OCI-LY3 (cell line): ENCODE results near the gene CUL9.
A peak's percentile ranks its signal among the peaks of the same experiment; 100 is the strongest.

ENCODE experiments used
- H2AFZ ChIP-seq: fragments of 200-600, 300-600 bp; shearing (Covaris generic); 2 replicates; pipeline ENCODE4 v1.6.0; 2014; ENCODE audit warnings: antibody characterized with exemption, low read depth, low read length
- H3K27ac ChIP-seq: fragments of 200-600, 300-600 bp; sonication (generic); 2 replicates; pipeline ENCODE4 v1.5.1; 2014; ENCODE audit warnings: mild to moderate bottlenecking, low read length, moderate library complexity, mixed read lengths
- H3K27me3 ChIP-seq: fragments of 200-600, 300-600 bp; sonication (generic); 2 replicates; pipeline ENCODE4 v1.6.1; 2014; ENCODE audit warnings: low read depth, low read length, mixed read lengths
- H3K36me3 ChIP-seq: fragments of 200-600, 300-600 bp; sonication (generic); replicated peaks from 2 replicates; pipeline ENCODE3; 2014; ENCODE audit warnings: low read depth, low read length, mixed read lengths
- H3K4me1 ChIP-seq: fragments of 300-600, 200-600 bp; sonication (generic); 2 replicates; pipeline ENCODE4 v1.6.1; 2014; ENCODE audit warnings: low read length, mixed read lengths
- H3K4me2 ChIP-seq: fragments of 200-600, 300-600 bp; sonication (generic); 2 replicates; pipeline ENCODE4 v1.6.1; 2014; ENCODE audit warnings: low read length, mixed read lengths
- H3K4me3 ChIP-seq: fragments of 300-600, 200-600 bp; sonication (generic); 2 replicates; pipeline ENCODE4 v1.5.1; 2014; ENCODE audit warnings: antibody characterized with exemption, mild to moderate bottlenecking, low read length, moderate library complexity
- H3K79me2 ChIP-seq: fragments of 300-600, 200-600 bp; shearing (Covaris generic); 2 replicates; pipeline ENCODE4 v1.6.1; 2014; ENCODE audit warnings: mild to moderate bottlenecking, low read length, mixed read lengths
- H3K9ac ChIP-seq: fragments of 300-600, 200-600 bp; shearing (Covaris generic); 2 replicates; pipeline ENCODE4 v1.6.0; 2014; ENCODE audit warnings: mild to moderate bottlenecking, low read length, moderate library complexity
- H3K9me3 ChIP-seq: fragments of 200-600, 300-600 bp; shearing (Covaris generic); 2 replicates; pipeline ENCODE4 v1.6.1; 2014; ENCODE audit warnings: low read length, mixed read lengths; ENCODE audit not compliant: insufficient read depth
- H4K20me1 ChIP-seq: fragments of 200-600, 300-600 bp; sonication (generic); 2 replicates; pipeline ENCODE4 v1.6.1; 2016; ENCODE audit warnings: low read length, mixed read lengths; ENCODE audit not compliant: insufficient read depth
- EZH2phosphoT487 ChIP-seq: fragments of 200-600 bp; shearing (Covaris generic); IDR thresholded peaks from 2 replicates; pipeline ENCODE4 v1.6.1; 2018; ENCODE audit warnings: antibody characterized with exemption, mixed run types, low read depth
- TF ChIP-seq, protein P1 (sequence below): fragments of 200-600, 300-600 bp; sonication (generic); IDR thresholded peaks from 2 replicates; pipeline ENCODE4 v1.5.1; 2014; ENCODE audit warnings: antibody characterized with exemption, low read length, low read depth

Gene CUL9

DNA sequence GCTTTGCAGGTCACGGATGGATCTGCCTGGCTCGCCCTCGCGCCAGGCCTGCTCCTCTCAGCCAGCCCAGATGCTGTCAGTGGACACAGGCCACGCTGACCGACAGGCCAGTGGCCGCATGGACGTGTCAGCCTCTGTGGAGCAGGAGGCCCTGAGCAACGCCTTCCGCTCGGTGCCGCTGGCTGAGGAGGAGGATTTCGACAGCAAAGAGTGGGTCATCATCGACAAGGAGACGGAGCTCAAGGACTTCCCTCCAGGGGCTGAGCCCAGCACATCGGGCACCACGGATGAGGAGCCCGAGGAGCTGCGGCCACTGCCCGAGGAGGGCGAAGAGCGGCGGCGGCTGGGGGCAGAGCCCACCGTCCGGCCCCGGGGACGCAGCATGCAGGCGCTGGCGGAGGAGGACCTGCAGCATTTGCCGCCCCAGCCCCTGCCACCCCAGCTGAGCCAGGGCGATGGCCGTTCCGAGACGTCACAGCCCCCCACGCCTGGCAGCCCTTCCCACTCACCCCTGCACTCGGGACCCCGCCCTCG is 80.9 kb downstream of the CUL9 start:
- H3K4me3 ChIP-seq: no peak overlapping the region
- no peaks in the 10 kb centered on the region for H4K20me1 ChIP-seq
- H3K9ac ChIP-seq: no peak overlapping the region
- H3K27me3 ChIP-seq: no peaks in the 10 kb centered on the region
- H3K4me2 ChIP-seq: no peak overlapping the region
- H3K79me2 ChIP-seq: no peaks in the 10 kb centered on the region
- no peak for TF ChIP-seq EZH2phosphoT487
- TF ChIP-seq, protein P1, sequence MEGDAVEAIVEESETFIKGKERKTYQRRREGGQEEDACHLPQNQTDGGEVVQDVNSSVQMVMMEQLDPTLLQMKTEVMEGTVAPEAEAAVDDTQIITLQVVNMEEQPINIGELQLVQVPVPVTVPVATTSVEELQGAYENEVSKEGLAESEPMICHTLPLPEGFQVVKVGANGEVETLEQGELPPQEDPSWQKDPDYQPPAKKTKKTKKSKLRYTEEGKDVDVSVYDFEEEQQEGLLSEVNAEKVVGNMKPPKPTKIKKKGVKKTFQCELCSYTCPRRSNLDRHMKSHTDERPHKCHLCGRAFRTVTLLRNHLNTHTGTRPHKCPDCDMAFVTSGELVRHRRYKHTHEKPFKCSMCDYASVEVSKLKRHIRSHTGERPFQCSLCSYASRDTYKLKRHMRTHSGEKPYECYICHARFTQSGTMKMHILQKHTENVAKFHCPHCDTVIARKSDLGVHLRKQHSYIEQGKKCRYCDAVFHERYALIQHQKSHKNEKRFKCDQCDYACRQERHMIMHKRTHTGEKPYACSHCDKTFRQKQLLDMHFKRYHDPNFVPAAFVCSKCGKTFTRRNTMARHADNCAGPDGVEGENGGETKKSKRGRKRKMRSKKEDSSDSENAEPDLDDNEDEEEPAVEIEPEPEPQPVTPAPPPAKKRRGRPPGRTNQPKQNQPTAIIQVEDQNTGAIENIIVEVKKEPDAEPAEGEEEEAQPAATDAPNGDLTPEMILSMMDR: no peak
- peaks cover 20% of the 10 kb centered on the region for H3K4me1 ChIP-seq
- H3K9me3 ChIP-seq: no peaks in the 10 kb centered on the region
- no peak overlapping the region for H3K27ac ChIP-seq
- no peaks in the 10 kb centered on the region for H3K36me3 ChIP-seq
- no peak overlapping the region for H2AFZ ChIP-seq

DNA sequence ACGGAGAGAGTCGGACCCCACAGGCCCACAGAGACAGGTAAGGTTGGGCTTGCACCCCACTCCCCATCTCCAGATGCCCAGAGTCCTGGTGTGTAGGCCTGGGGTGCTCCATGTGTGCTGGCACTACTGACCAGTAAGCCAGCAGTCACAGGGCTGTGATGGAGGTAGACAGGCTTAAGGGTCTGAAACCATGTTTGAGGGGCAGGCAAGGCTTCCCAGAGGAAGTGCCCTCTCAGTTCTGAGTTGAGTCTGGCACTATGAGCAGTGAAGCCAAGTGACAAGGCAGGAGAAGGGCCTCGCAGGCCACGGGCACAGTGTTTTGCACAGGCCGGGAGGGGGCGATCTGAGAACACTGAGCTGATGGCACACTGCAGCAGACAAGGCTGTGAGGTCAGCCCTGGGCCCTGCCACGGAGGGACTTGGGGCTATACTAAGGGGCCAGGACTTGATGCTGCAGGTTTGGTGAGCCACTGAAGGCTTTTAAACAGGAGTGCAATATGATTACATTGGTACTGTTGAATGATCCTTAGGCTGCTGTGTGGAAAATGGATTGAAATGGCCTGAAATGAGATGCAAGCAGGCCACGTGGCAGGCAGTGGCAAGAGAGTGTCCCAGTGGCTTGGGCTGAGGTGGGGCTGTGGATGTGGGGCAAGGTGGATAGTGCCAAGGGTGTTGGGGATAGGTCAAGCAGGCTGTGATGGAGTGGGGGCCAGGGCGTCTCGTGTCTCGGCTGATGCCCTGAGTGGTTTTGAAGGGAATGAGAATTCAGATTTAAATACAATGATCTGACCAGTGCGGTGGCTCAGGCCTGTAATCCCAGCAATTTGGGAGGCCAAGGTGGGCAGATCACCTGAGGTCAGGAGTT is 81.5 kb downstream of the CUL9 start:
- Histone ChIP-seq H3K9me3 (no peaks in the 10 kb centered on the region), H3K36me3 (no peaks in the 10 kb centered on the region), H3K9ac (no peak overlapping the region), H3K4me1 (peaks cover 23% of the 10 kb centered on the region), H3K27ac (no peak overlapping the region), H3K4me3 (no peak overlapping the region), H3K4me2 (peak overlapping the region; percentile 23; the same call in 1 of the 2 replicates), H2AFZ (peak overlapping the region; percentile 85), H4K20me1 (no peaks in the 10 kb centered on the region), H3K27me3 (0 out of 2 replicates have a peak, but pooled peaks cover 3% of the 10 kb centered on the region), H3K79me2 (no peaks in the 10 kb centered on the region)
- TF ChIP-seq, protein P1: peak; percentile 98
- no peak for TF ChIP-seq EZH2phosphoT487

DNA sequence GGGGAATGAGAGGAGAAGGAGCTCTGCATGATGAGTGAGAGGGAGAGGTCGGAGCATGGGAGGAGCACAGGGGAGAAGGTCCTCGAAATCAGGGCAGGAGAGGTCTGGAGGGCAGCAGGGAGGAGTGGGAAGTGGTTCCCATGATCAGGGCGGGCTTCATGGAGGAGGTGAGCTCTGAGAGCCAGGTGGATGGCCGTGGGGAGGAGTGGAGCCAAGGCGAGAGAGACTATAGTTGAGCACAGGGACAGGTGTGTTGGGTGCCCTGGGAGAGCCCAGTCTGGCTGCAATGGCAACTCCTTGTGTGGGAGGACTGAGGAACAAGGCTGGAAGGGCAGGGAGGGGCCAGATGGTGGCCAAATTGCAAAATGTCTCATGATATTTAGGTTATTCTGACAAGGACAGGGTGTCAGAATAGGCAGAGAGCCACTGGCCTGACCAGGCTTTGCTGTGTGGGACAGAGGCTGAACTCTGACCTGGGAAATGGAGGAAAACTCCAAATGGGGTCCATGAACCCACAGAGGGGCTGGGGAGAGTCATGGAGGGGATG is 82.7 kb downstream of the CUL9 start:
- no peak overlapping the region for H3K9ac ChIP-seq
- H3K27ac ChIP-seq: no peak overlapping the region
- no peaks in the 10 kb centered on the region for H4K20me1 ChIP-seq
- peaks cover 9% of the 10 kb centered on the region; the same call in 1 of the 2 replicates for H3K27me3 ChIP-seq
- H3K4me1 ChIP-seq: peaks cover 34% of the 10 kb centered on the region
- no peak overlapping the region for H3K4me3 ChIP-seq
- no peak for TF ChIP-seq EZH2phosphoT487
- TF ChIP-seq, protein P1: no peak
- no peaks in the 10 kb centered on the region for H3K79me2 ChIP-seq
- no peaks in the 10 kb centered on the region for H3K9me3 ChIP-seq
- H3K4me2 ChIP-seq: no peak overlapping the region
- H3K36me3 ChIP-seq: no peaks in the 10 kb centered on the region
- H2AFZ ChIP-seq: no peak overlapping the region

DNA sequence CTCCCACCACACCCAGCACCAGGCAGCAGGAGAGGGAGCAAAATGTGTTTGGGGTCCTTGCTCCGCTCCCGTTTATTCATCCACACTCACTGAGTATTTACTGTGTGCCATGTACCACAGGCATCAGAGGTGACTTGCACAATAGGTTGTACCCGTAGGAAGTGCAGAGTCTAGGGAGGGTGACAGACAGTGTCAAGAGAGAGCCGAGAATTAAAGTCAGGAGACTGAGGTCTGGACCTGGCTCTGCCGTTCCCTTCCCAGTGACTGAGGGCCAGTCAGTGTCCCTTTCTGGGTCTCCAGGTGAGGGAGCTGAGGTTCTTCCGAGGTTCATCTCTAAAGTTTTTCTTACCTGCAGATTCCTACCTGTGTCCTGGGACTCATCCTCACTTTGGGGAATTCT is 83.6 kb downstream of the CUL9 start:
- Histone ChIP-seq H4K20me1 (no peaks in the 10 kb centered on the region), H3K27ac (no peak overlapping the region), H3K27me3 (peaks cover 9% of the 10 kb centered on the region; the same call in 1 of the 2 replicates), H2AFZ (no peak overlapping the region), H3K36me3 (no peaks in the 10 kb centered on the region), H3K79me2 (no peaks in the 10 kb centered on the region), H3K4me3 (no peak overlapping the region), H3K9me3 (no peaks in the 10 kb centered on the region), H3K4me1 (peaks cover 43% of the 10 kb centered on the region), H3K9ac (no peak overlapping the region), H3K4me2 (no peak overlapping the region)
- TF ChIP-seq, protein P1: peak; percentile 22; the same call in 1 of the 2 replicates
- no peak for TF ChIP-seq EZH2phosphoT487
